HG03432 (cell line): ENCODE data around the gene OR2T10.
"Not testable (repeated sequence)": the region's sequence is repeated elsewhere in the genome, so short reads cannot be mapped to it uniquely, and the experiment has no call there.

Source experiments
- ATAC-seq: cut with Tn5 transposase; IDR thresholded peaks from one replicate; pipeline ENCODE4 v1.9.1; 2021; ENCODE audit warnings: mild to moderate bottlenecking, moderate library complexity; ENCODE audit not compliant: unreplicated experiment

OR2T10 gene

DNA sequence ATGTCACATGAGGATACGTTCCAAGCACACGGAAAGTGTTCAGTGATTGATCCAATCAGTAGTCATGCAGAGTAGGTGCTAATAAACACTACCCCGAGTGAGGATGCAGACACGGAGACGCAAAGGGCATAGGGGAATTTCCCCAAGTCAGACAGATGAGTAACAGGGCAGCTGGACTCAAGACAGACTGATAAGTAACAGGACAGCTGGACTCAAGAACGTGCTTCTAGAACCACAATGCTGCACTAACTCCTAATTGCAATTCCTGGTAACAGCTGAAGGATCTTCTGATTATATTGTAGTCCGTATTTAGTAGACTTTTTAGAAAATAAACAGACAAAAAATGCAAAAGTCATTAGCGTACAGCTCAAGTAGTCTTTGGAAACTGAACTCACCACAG lies 1.9 kb upstream of the OR2T10 start:
- ATAC-seq = no peak

DNA sequence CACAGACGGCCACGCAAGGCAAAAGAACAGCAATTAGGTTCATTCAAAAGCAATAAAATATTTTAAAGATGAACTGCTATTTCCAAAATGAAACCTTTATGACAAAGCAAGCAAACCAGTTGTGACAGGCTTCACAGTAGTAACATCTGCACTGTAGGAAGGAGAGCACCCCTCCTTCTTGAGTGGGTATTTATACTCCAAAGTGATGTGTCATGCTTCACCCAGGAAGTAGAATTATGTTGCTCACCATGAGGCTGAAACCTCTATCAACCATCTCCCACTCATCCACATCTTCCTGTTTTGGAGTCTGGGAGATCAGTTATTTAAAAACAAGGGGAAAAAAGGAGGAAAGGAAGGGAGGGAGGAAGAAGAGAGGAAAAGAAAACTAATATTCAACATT lies 885 bp downstream of the OR2T10 start:
- no peak for ATAC-seq

DNA sequence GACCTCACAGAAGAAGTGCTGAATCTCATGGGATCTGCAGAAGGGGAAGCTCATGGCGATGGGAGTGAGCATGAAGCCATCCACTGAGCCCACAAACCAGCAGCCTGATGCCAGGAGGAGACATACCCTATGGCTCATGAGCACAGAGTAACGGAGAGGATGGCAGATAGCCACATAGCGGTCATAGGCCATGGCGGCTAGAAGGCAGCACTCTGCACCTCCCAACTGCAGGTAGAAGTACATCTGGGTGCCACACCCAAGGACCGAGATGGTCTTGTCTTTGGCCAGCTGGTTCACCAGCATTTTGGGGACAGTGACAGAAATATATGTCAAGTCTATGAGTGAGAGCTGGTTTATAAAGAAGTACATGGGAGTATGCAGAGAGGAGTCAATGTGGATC lies 4.3 kb downstream of the OR2T10 start:
- no peak for ATAC-seq

DNA sequence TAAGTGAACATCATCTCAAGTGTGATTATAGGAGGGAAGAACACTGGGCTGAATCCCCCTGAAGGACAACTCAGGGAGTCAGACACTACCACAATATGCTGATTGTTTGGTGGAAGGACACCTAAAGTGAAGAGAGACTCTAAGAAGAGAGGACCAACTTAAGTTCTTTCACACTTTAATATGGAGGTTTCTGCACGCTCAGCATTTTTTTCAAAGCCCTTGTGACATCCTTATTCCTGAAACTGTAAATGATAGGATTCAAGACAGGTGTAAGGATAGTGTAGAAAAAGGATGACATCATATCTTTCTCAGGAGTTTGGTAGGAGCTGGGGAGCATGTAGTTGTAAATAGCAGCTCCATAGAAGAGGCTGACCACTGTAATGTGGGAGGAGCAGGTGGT lies 4.8 kb downstream of the OR2T10 start:
- no peak for ATAC-seq

DNA sequence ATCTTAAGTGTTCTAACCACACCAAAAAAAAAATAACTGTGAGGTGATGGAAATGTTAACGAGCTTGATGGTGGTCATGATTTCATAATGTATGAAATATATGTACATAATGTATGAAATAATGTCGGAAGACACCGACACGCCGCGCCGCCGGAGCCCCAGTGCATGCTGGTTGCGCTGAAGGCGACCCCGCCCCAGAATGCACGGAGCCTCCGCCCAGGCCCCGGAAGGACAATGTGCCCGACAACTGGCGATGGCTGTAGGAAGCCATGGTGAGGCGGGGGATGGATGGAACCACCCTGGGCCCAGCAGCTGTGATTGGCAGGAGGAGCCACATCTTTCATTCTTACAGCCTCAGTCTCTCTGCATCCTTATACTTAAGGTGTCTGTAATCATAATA lies 7.4 kb downstream of the OR2T10 start:
- no peak for ATAC-seq

DNA sequence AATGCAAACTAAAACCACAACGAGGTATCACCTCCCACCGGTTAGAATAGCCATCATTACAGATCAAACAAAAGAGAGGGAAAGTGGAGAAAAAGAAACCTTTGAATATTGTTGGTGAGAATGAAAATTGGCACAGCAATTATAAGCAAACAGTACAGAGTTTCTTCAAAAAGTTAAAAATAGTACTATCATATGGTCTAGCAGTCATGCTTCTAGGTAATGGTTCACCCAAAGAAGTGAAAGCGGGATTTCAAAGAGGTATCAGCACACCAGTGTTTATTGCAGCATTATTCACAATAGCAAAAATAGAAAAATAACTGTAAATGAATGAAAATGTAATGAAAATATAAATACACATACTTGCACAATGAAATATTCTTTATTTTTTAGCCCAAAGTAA lies 8.2 kb downstream of the OR2T10 start:
- no peak for ATAC-seq

DNA sequence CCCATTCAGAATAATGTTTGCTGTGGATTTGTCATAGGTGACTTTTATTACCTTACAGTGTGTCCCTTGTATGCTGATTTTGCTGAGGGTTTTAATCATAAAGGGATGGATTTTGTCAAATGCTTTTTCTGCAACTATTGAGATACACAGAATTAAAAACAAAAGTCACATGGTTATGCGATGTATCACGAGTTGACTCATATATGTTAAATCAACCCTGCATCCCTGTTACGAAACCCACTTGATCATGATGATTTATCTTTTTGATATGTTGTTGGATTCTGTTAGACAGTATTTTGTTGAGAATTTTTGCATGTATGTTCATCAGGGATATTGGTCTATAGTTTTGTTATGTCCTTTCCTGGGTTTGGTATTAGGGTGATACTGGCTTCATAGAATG lies 12.2 kb downstream of the OR2T10 start:
- no peak for ATAC-seq

DNA sequence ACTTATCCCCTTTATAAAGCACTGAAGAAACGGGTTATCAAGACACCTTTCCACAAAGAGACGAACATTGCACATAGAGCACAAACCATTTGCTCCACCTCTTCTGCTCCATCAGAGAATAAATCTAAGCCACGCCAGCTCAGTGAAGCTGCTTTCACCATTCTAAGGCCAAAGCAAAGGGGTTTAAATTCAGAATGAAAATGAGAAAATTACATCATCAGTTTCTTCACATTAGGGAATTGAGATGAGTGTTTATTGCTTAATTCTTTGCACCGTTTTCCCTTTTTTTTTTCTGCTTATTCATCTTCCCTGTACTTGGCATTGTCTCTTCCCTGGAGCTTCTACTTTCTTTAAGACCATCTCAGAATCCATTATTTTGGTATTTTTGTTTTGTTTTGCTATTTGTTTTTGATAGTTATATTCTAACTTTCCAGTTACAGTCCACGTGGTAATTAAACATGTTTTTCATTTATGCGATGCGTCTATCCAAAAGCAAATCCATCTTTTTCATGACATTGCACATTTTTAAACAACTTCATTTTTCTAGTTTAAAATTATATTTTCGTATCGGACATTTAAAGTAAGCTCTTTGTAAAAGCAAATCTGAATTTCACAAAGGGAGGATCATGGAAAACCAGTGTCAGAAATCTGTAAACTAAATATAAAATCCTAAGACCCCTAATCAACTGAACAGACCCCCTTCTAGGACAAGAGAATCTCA lies 21.1 kb downstream of the OR2T10 start:
- no peak for ATAC-seq

DNA sequence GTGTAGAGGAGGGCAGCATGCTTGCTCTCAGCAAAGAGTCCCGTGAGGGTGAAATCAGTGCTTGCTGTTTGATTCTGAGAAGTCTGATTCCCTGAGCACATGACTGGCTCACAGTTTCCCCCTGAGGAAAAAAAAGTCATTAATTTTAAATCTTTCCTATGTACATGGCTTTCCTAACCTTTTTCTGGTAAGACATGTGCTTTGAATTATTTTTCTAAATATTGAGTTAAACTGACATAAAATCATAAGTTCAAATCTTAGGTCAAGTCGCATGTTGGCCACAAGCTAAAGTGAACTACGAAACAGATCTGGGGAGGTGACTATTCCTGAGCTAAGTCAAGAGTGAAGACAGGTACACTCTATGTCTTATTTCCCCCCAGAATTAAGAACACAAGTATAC lies 22.8 kb downstream of the OR2T10 start, which contains the start of gene OR2T34:
OR2T34 (minus strand) TSS at position 101 of the 400 bp plus-strand sequence; CDS start at position 101, 0 bp downstream.
- not testable (repeated sequence) for ATAC-seq

DNA sequence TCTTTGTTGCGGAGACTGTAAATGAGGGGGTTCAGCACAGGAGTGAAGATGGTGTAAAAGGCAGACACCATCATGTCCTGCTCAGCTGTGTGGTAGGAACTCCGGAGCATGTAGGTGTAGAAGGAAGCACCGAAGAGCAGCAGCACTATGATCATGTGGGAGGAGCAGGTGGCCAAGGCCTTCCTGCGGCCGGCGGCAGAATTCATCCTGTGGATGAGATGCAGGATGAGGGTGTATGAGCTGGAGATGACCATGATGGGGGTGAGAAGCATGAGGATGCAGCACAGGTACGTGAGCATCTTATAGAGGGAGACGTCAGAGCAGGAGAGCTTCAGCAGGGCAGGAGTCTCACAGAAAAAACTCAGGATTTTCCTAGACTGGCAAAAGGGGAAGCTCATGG lies 23.6 kb downstream of the OR2T10 start:
- ATAC-seq = not testable (repeated sequence)

DNA sequence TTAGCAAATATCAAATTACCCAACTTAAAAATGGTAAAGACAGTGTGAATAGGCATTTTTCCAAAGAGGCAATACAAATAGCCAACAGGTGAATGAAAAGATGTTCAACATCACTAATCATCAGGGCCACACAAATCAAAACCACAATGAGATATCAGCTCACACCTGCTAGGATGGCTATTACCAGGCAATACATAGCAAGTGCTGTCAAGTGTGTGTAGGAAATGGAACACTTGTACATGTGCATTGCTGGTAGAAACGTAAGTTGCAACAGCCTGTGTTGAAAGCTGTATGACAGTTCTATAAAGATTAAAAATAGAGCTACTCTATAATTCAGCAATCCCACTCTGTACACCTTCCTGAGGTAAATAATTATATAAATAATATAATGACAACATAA lies 25.5 kb downstream of the OR2T10 start:
- ATAC-seq = peak; percentile 99

DNA sequence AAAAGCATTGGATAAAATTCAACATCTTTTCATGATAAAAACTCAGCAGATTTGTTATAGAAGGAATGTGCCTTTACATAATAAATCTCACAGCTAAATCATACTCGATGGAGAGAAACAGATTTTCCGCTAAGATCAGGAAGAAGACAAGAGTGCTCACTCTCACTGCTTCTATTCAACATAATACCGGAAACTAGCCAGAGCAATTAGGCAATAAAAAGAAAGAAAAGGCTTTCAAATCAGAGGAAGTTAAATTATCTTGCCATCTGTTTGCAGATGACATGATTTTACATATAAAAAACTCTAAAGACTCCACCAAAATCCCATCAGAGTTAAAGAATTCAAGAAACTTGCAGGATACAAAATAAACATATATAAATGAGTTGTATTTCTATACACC lies 26.7 kb downstream of the OR2T10 start:
- ATAC-seq = not testable (repeated sequence)

DNA sequence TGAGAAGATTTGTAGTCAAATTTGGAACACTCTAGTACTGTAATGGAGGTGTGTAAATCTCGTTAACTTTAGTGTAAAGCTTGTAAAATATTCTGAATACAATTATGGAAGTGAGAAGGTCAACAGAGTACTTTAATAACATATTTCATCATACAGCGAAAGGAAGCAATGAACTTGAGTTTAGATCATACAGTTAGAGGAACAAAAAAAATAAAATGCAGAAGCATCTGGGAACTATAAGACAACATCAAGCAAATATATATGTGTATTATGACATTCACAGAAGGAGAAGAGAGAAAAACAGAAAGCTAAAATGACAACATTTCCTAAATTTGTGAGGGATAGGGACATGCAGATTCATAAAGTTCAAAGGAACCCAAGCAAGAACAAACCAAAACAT lies 28.5 kb downstream of the OR2T10 start:
- ATAC-seq = not testable (repeated sequence)

DNA sequence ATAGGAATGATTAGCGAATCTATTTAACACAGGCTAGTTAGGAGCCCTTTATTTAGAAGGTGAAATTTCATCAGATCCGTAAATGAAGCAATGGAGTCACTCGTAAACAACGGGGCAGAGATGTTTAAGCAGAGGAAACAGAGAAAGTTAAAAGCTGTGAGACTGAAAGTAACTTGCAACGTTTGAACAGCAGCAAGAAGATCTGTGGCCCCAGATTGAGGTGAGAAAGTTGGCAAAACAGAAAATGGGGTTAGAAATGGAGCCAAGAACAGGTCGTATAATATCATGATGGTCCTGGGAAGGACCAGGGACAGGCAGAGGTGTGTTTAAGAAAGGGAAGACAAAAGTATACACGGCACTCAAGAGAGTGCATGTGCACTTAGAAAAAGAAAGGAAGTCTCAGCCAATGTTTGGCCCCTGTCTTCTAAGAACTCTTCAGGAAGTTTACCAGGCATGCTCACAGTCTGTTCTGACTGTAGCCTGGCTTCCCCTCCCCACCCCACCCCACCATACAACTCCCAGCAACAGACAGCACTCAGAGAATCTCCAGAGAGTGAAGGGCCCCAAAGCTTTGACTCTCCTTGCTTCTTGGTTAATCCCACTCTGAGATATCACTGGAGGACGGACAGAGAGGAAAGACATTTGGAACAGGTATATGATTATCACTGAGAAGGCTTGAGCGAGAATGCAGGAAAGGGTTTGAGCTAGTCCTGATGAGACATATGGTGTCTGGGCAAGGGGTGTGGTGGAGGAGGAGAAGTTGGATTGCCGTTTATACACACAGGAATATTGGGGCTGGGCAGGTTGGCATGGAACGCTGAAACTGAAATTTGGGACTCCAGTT lies 31.7 kb downstream of the OR2T10 start:
- peak; percentile 82 for ATAC-seq

DNA sequence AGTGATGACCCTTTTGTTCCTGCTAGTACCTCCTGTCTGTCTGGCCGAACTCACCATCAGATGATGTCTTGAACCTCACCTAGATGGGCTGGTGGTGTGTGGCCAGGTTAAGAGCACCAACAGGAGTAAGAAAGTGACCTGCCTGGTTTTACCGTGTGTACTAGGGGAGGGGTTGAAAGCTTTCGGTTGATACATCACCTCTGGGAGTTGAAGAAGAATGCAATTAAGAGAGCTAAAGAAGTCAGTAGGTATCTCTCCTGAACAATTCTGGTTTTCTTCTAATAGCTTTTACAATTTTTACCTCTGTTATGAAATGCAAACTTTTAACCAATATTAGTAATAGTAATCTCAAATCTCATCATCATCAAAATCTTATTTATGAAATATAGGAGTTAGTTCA lies 34.8 kb downstream of the OR2T10 start, which contains the start of gene OR2T29:
OR2T29 (minus strand) TSS at position 101 of the 400 bp plus-strand sequence. CDS start 3,281 bp downstream, outside the sequence.
- not testable (repeated sequence) for ATAC-seq

DNA sequence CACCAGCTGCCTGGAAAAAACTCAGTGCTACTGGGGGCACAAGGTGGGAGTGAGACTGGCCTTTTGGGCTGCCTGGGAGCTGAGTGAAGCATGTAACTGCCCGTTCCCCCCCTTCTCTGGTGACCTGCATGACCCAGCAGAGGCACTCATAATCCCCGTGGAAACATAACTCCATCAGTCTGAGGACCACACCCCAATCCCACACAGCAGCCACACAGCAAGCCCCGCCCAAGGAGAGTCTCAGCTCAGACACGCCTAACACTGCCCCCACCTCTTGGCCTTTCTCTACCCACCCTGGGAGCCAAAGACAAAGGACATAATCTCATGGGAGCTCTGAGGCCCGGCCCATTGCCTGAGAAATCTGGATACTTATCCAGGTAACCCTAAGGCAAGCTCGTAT lies 46.5 kb downstream of the OR2T10 start:
- not testable (repeated sequence) for ATAC-seq

DNA sequence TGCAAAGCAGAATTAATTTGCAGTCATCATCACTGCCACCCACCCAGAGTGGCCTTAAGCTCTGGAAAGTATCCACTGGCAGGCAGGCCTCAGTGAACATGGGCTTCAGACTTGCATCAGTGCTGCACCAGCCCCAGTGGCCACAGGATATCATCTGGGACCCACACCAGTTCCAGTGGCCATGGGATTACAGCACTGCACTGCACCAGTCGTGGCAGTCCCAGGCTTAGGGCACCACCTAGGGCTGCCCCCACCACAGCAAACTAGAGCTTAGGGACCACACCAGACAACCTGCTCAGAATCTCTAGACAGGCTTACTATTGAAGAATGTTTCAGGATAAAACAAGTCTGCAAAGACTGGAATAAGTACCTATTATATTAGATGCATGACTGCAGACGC lies 50.1 kb downstream of the OR2T10 start:
- not testable (repeated sequence) for ATAC-seq
